HG02759 (cell line): Measurements from ENCODE around the gene PARD6B.
"Not testable (repeated sequence)": the region's sequence is repeated elsewhere in the genome, so short reads cannot be mapped to it uniquely, and the experiment has no call there.

Source experiments
- ATAC-seq: cut with Tn5 transposase; IDR thresholded peaks from one replicate; pipeline ENCODE4 v1.9.1; 2021; ENCODE audit warnings: mild to moderate bottlenecking, moderate library complexity; ENCODE audit not compliant: unreplicated experiment

Gene PARD6B

DNA sequence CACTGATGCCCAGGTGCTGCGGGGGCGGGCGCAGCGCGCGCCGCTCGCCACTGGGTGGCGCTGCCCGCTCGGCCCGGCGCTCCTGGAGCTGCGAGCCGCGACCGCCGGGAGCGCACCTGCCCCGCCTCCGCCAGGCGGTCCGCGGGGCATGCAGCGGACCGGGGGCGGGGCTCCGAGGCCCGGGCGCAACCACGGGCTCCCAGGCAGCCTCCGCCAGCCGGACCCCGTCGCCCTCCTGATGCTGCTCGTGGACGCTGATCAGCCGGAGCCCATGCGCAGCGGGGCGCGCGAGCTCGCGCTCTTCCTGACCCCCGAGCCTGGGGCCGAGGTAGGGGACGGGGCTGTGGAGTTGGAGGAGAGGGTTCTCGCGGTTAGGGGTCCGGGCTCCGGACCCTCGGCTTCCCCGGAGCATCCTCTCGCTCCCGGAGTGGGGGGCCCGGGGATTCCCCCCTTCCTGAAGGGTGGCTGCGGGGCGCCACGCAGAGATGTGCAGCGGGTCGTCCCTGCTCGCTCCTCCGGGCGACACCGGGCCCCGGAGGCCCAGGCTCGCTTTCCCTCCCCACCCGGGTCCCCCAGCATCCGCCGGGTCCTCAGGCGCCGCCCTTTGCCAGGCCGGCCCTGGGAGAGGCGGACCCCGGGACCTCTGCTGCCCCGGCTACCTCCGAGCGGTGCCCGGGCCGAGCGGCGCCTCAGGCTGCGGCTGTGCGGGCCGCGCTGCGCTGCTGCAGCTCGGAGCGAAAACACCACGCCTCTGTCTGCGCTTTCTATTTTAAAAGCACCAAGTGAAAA is 63.7 kb downstream of the PARD6B start, which contains the start of gene BCAS4:
Gene BCAS4, plus strand, starts transcription at position 216 of the 789 bp plus-strand sequence. Its CDS starts 23 bp downstream, at position 239.
- peak; percentile 74 for ATAC-seq

DNA sequence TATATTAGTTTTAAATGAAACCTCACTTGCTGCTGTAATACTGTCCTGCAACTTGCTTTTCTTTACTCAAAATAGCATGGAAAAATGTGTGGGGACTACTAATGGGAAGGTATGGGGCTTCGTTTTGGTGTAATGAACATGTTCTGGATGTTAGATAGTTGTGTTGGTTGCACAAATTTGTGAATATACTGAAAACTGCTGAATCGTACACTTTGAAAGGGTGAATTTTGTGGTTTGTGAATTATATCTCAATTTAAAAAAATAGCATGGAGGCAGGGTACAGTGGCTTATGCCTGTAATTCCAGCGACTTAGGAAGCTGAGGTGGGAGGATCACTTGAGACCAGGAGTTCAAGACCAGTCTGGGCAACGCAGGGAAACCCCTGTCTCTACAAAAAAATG is 65.8 kb downstream of the PARD6B start:
- ATAC-seq, result no peak

DNA sequence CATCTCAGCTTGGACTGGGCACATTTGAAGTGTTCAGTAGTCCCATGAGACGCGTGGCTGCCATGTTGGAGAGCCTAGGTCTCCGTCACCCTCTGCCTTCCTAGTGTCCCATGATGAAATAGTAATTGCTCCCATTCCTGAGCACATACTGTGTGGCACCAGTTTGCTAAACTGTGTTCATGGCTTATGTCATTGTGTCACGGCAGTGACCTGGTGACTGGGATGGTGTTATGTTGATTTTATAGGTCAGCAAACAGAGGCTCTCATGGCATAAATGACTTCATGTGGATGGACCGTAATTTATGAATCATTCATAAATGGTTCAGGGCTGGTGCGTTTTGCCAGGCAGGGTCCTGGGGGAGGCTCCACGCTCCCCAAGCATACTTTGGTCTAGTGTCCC is 67.3 kb downstream of the PARD6B start:
- ATAC-seq, result no peak

DNA sequence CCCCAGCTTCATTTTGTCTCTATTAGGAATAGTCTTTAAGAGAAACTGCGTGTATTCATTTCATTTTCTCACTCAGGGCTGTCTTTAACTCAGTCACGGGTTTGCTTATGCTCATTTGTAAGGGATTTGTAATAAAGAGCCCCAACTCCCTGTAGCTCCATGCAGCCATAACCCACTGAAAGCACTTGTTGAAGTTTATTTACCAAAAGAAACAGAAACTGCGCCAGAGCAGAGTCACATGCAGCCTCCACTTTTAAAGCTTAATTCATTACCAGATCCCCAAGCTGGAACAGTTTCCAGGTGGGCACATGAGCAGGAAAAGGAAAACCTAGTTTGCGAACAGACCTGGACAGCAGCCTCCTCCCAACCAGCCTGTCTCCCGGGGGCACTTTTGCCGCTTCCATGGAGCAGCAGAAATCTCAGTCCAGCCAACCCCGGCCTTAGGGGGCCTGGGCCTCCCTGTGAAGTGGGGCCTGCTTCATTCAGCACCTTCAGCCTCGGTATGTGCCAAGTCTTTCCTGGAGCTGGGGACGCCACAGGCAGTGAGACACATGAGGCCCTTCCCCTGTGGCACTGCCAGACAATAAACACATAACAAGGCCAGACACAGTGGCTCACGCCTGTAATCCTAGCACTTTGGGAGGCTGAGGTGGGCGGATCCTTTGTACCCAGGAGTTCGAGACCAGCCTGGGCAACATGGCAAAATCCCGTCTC is 68.0 kb downstream of the PARD6B start:
- ATAC-seq, result no peak

DNA sequence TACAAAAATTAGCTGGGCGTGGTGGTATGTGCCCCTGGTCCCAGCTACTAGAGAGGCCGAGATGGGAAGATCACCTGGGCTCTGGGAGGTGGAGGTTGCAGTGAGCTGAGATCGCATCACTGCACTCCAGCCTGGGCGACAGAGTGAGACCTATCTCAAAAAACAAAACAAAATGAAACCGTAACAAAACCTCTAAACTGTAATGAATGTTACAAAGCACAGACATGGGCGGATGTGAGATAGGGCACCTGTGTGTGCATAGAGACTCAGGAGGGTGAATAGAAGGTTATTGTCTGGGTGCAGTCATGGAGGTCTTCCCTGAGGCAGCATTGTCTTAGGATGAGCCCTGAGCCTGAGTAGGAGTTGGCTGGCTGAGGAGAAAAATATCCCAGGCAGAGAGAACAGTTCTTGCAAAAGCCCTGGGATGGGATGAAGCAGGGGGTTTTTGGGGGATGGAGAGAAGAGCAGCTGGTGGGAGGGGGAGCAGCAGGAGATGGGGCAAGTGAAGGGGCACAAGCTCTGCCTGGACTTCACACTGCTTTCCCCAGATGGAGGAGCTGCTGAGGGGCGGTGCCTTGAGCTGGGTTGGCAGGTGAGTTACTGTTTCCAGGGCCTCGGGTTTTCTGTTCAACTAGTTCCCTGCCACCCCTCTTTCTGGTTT is 68.6 kb downstream of the PARD6B start:
- ATAC-seq, result peak; percentile 45

GRCh38 chr20:50800986-50801746 is 69.8 kb downstream of the PARD6B start:
- not testable (repeated sequence) for ATAC-seq

- ATAC-seq, result no peak
Measured at GRCh38 chr20:50801747-50802125, 70.4 kb downstream of the PARD6B start.

GRCh38 chr20:50802289-50802688 is 70.9 kb downstream of the PARD6B start:
- no peak for ATAC-seq

DNA sequence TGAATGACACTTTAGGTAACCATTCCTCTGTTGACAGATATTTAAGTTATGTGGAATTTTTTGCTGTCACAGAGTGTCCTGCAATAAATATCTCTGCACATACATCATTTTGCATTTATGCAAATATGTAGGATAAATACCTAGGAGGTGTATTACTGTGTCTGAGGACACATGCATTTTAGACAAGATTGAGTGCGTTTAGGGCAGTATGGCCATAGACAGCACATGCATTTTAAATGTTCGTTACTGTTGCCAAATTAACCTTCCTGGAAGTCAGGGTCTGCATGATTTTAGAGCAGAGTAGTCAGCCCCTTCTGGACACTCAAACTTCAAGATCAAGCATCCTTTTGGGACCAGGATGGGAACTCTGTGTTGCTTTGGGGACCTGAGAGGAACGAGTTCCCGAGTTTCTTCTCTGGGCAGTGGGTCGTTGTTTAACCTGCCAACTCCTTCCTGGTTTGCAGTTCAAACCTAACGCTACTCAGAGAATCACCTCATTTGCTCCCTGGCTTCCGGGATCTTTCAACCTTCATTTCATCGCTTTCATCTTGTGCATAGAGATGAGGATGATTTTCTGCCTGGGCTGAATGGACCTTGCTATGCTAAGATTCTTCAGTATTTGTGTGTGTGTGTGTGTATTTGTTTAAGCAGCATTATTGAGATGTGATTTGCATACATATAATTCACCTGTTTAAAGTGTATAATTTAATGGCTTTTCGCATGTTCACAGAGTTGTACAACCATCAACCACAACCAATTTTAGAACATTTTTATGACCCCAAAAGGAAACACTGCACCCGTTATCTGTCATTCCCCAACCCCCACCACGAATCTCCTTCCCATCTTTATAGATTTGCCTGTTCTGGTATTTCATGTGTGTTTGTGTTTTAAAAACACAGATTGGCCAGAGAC is 73.3 kb downstream of the PARD6B start:
- ATAC-seq, result no peak

DNA sequence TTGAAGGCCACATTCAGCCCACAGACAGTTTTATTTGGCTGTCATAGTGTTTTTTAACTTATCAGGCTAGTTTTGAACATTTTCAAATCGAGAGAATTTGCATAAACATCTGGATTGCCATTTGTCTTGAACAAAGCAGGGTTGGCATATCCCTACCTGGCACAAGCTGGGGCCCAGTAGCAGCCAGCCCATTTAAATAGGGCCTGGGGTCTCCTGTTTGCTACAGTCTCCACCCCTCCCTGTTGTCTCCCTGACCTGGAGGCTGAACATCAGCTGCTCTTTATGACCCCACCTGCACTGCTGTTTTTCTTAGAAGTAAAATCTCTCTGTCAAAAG is 73.9 kb downstream of the PARD6B start:
- no peak for ATAC-seq

GRCh38 chr20:50806126-50806768 is 74.9 kb downstream of the PARD6B start:
- ATAC-seq, result no peak
